ENCODE measurements around the gene LRP1B.

LRP1B gene

DNA sequence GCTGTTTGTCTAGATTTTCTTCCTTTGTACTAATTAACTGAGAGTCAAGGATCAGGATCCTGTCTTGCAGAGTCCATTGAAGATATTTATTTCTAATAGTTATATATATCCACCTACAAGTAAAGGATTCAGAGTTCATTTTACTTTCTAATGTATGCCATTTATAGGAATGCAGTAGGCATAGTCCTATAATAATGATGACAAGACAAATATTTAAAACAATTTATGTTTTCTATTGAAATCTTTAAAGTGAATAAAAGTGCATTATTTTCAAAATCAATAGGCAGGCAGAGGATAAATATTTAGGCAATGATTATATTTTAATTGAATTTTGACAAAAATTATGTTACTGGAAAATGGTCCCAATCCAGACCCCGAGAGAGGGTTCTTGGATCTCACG, 1919.9 kb downstream of the LRP1B start:
- H3K4me3 ChIP-seq (ENCODE audit: low read length) = no peak overlapping the region
- no peaks in the 10 kb centered on the region for H3K36me3 ChIP-seq (ENCODE audit: insufficient read depth, low read depth, low read length)
- no peak overlapping the region for H3K27ac ChIP-seq (ENCODE audit: low read length)
- no peaks in the 10 kb centered on the region for H3K9me3 ChIP-seq (ENCODE audit: insufficient read depth, low read depth, low read length)
- H3K9ac ChIP-seq (ENCODE audit: low read depth, low read length) = no peak overlapping the region
- H3K27me3 ChIP-seq (ENCODE audit: insufficient read depth, low read length) = no peaks in the 10 kb centered on the region
- no peaks in the 10 kb centered on the region for H3K4me1 ChIP-seq (ENCODE audit: insufficient read depth, low read length)

DNA sequence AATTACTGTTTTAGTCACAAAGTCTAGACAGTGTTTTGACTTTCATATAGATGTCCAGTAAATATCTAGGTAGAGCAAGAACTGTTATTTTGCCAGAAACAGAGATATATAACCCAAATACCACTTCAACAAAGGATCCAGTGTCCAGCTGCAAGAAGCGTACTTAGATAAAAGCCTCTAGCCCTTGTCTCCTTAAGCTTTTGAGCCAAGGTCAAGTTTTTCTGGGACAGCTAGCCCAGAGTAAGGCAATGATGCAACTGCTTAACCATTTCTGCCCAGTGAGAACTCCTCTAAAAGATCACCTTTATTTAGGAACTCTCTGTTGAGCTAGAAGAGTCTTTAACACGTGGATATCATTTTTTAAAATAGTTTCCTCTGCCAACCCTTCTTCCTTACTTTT, 1925.7 kb downstream of the LRP1B start:
- no peaks in the 10 kb centered on the region for H3K36me3 ChIP-seq (ENCODE audit: insufficient read depth, low read depth, low read length)
- H3K27me3 ChIP-seq (ENCODE audit: insufficient read depth, low read length) = no peaks in the 10 kb centered on the region
- no peak overlapping the region for H3K27ac ChIP-seq (ENCODE audit: low read length)
- no peaks in the 10 kb centered on the region for H3K4me1 ChIP-seq (ENCODE audit: insufficient read depth, low read length)
- no peaks in the 10 kb centered on the region for H3K9me3 ChIP-seq (ENCODE audit: insufficient read depth, low read depth, low read length)
- H3K9ac ChIP-seq (ENCODE audit: low read depth, low read length) = no peak overlapping the region
- H3K4me3 ChIP-seq (ENCODE audit: low read length) = no peak overlapping the region

DNA sequence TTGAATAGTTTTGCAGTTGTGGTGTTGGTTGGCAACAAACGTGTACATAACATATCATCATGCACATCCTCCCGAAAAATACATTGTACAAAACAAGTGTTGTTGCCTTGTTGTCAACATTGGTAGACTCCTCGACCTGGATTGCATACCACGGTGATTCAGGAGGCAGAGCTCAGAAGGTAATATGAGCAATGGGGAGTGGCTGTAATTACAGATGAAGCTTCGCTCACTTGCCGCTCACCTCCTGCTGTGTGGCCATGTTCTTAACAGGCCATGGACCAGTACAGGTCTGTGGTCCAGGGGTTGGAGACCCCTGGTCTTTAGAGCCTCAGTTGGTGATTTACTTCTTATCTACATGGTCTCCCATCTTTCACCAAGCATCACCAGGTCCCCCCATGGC, 1927.5 kb downstream of the LRP1B start:
- Histone ChIP-seq H3K4me1 (ENCODE audit: insufficient read depth, low read length) (no peaks in the 10 kb centered on the region), H3K27me3 (ENCODE audit: insufficient read depth, low read length) (no peaks in the 10 kb centered on the region), H3K27ac (ENCODE audit: low read length) (no peak overlapping the region), H3K4me3 (ENCODE audit: low read length) (no peak overlapping the region), H3K9me3 (ENCODE audit: insufficient read depth, low read depth, low read length) (no peaks in the 10 kb centered on the region), H3K36me3 (ENCODE audit: insufficient read depth, low read depth, low read length) (no peaks in the 10 kb centered on the region), H3K9ac (ENCODE audit: low read depth, low read length) (no peak overlapping the region)

DNA sequence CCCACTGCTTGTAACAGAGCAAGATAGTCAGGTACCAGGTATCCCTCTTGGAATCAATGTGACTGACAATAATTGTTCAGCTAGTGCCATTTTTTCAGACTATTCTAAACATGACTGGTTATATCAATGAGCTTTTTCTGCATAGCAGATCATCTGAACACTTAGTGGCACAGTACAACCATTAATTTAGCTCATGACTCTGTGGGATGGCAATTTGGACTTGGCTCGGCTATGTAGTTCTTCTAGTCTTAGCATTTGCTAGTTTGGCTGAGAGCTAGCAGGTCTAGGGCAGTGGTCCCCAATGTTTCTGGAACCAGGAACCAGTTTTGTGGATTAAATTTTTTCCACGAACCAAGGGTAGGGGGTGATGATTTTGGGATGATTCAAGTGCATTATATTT, 1929.2 kb downstream of the LRP1B start:
- H3K9ac ChIP-seq (ENCODE audit: low read depth, low read length) = no peak overlapping the region
- no peaks in the 10 kb centered on the region for H3K36me3 ChIP-seq (ENCODE audit: insufficient read depth, low read depth, low read length)
- no peak overlapping the region for H3K27ac ChIP-seq (ENCODE audit: low read length)
- no peak overlapping the region for H3K4me3 ChIP-seq (ENCODE audit: low read length)
- no peaks in the 10 kb centered on the region for H3K4me1 ChIP-seq (ENCODE audit: insufficient read depth, low read length)
- H3K9me3 ChIP-seq (ENCODE audit: insufficient read depth, low read depth, low read length) = no peaks in the 10 kb centered on the region
- H3K27me3 ChIP-seq (ENCODE audit: insufficient read depth, low read length) = no peaks in the 10 kb centered on the region

DNA sequence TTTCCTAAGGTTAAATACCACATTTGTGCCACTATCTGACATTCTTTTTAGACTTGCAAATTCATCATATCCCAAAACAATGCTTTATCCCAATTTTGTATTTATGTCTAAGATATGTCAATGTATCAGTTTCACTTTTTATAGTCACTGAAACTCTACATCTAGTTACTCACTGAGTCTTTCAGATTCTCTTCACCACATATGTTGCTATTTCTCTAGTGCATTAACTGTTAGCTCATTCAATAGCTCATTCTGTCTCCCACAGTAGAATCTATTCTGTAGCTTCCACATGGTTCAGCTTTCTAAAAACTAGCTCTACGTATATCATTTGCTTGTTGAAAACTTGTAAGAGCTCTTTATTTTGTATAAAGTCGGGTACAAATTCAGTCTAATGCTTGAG, 1930.1 kb downstream of the LRP1B start:
- Histone ChIP-seq H3K36me3 (ENCODE audit: insufficient read depth, low read depth, low read length) (no peaks in the 10 kb centered on the region), H3K4me1 (ENCODE audit: insufficient read depth, low read length) (no peaks in the 10 kb centered on the region), H3K9ac (ENCODE audit: low read depth, low read length) (no peak overlapping the region), H3K27ac (ENCODE audit: low read length) (no peak overlapping the region), H3K4me3 (ENCODE audit: low read length) (no peak overlapping the region), H3K27me3 (ENCODE audit: insufficient read depth, low read length) (no peaks in the 10 kb centered on the region), H3K9me3 (ENCODE audit: insufficient read depth, low read depth, low read length) (no peaks in the 10 kb centered on the region)

DNA sequence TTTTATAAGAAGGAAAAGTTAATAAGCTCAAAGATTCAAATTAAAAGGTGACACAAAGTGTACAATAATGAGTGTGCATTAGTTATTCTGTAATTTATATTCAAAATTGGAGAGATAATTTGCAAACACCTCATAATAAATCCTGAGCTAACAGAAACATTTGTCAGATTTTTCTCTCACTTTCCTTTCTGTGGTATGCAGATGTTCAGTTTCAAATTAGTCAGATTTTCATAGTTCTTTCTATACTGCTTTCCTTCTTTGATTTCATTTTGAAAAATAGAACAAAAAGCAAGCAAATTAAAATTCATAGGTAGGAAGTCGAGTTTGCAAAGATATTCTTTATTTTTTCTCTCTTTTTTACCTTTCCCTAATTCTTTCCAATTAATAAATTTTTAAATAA, 1930.5 kb downstream of the LRP1B start:
- no peak overlapping the region for H3K27ac ChIP-seq (ENCODE audit: low read length)
- no peak overlapping the region for H3K9ac ChIP-seq (ENCODE audit: low read depth, low read length)
- no peaks in the 10 kb centered on the region for H3K36me3 ChIP-seq (ENCODE audit: insufficient read depth, low read depth, low read length)
- H3K9me3 ChIP-seq (ENCODE audit: insufficient read depth, low read depth, low read length) = no peaks in the 10 kb centered on the region
- no peaks in the 10 kb centered on the region for H3K27me3 ChIP-seq (ENCODE audit: insufficient read depth, low read length)
- no peaks in the 10 kb centered on the region for H3K4me1 ChIP-seq (ENCODE audit: insufficient read depth, low read length)
- no peak overlapping the region for H3K4me3 ChIP-seq (ENCODE audit: low read length)

DNA sequence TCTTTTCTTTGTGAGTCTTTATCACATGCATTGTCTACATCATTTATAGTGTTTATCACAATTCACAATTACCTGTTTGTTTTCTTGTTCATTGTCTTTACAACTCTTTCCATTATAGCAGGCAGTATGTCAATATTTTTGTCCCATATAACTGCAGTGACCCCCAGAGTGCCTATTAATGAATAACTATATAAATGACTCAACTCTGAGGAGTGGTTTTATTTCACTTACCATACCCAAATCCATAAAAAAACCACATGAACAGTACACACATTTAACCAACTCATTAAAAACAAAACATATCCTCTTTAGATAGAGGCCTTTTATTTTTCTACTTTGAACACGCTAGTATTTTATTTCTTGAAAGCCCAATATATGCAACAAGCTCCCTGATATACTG, 1931.5 kb downstream of the LRP1B start:
- H3K4me3 ChIP-seq (ENCODE audit: low read length) = no peak overlapping the region
- no peak overlapping the region for H3K27ac ChIP-seq (ENCODE audit: low read length)
- no peaks in the 10 kb centered on the region for H3K27me3 ChIP-seq (ENCODE audit: insufficient read depth, low read length)
- H3K9ac ChIP-seq (ENCODE audit: low read depth, low read length) = no peak overlapping the region
- H3K36me3 ChIP-seq (ENCODE audit: insufficient read depth, low read depth, low read length) = no peaks in the 10 kb centered on the region
- H3K4me1 ChIP-seq (ENCODE audit: insufficient read depth, low read length) = no peaks in the 10 kb centered on the region
- no peaks in the 10 kb centered on the region for H3K9me3 ChIP-seq (ENCODE audit: insufficient read depth, low read depth, low read length)

DNA sequence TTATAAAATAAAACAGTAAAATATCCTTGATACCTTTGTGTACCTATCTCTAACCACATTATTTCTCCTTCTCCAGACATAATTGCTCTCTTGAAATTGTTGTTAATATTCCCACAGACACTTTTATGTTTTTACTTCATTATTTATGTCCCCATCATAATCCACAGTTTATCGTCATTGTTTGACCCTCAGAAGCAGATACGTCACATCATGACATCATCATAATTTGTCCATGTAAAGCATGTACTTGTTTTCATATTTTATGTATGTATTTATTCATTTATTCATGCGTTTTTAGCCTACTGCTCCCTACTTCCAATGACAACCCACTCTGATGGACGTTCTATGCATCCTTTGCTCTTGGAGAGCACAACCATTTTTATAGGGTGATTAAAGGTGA, 1943.7 kb downstream of the LRP1B start:
- Histone ChIP-seq H3K36me3 (ENCODE audit: insufficient read depth, low read depth, low read length) (no peaks in the 10 kb centered on the region), H3K4me3 (ENCODE audit: low read length) (no peak overlapping the region)

DNA sequence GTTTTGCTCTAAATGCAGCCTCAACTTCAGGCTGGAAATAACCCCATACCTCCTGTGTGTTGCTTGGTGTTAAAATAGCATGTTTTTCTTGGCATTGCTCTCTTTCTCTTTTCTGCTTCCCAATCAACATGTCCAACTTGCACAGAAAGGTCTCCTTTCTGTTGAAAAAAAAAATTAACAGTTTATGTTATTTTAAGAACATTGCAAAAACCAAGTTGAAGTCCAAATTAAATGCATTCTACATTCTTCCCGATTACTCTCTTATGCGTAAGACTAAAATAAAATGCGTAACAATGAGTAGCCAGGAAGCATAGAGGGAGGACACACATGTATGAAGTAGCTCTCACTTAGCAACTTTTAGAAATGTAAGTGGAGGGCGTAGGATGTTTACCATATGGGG, 1944.5 kb downstream of the LRP1B start:
- peaks cover 9% of the 10 kb centered on the region; the same call in 1 of the 2 replicates for H3K4me1 ChIP-seq (ENCODE audit: insufficient read depth, low read length)
- H3K9me3 ChIP-seq (ENCODE audit: insufficient read depth, low read depth, low read length) = no peaks in the 10 kb centered on the region
- no peak overlapping the region for H3K4me3 ChIP-seq (ENCODE audit: low read length)
- H3K9ac ChIP-seq (ENCODE audit: low read depth, low read length) = no peak overlapping the region
- no peaks in the 10 kb centered on the region for H3K27me3 ChIP-seq (ENCODE audit: insufficient read depth, low read length)
- no peak overlapping the region for H3K27ac ChIP-seq (ENCODE audit: low read length)
- H3K36me3 ChIP-seq (ENCODE audit: insufficient read depth, low read depth, low read length) = no peaks in the 10 kb centered on the region

More for the DNA sequence above, 1943.7 kb downstream of the LRP1B start:
- Histone ChIP-seq H3K27me3 (ENCODE audit: insufficient read depth, low read length) (no peaks in the 10 kb centered on the region), H3K27ac (ENCODE audit: low read length) (no peak overlapping the region), H3K4me1 (ENCODE audit: insufficient read depth, low read length) (peaks cover 9% of the 10 kb centered on the region; the same call in 1 of the 2 replicates), H3K9ac (ENCODE audit: low read depth, low read length) (no peak overlapping the region), H3K9me3 (ENCODE audit: insufficient read depth, low read depth, low read length) (no peaks in the 10 kb centered on the region)

DNA sequence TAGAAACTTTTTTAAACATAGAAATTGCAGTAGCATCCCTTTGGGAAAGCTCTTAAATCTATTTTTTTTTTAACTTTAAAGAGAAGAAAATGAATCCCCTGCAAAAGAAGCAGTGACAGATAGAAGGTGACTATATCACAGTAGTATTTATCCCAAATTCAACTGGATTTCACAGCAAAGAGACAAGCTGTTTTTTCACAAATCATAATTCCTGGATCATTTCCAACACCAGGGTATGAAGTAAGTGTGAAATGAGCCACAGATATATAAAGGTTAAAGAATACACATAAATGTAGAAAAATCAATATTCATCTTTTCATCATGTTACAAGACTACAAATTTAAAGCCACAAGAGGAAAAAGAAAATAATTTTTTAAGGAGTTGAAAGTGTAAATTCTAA, 1945.7 kb downstream of the LRP1B start:
- Histone ChIP-seq H3K27ac (ENCODE audit: low read length) (no peak overlapping the region), H3K9ac (ENCODE audit: low read depth, low read length) (no peak overlapping the region), H3K36me3 (ENCODE audit: insufficient read depth, low read depth, low read length) (no peaks in the 10 kb centered on the region), H3K27me3 (ENCODE audit: insufficient read depth, low read length) (no peaks in the 10 kb centered on the region), H3K4me1 (ENCODE audit: insufficient read depth, low read length) (peaks cover 9% of the 10 kb centered on the region; the same call in 1 of the 2 replicates), H3K4me3 (ENCODE audit: low read length) (no peak overlapping the region), H3K9me3 (ENCODE audit: insufficient read depth, low read depth, low read length) (no peaks in the 10 kb centered on the region)

DNA sequence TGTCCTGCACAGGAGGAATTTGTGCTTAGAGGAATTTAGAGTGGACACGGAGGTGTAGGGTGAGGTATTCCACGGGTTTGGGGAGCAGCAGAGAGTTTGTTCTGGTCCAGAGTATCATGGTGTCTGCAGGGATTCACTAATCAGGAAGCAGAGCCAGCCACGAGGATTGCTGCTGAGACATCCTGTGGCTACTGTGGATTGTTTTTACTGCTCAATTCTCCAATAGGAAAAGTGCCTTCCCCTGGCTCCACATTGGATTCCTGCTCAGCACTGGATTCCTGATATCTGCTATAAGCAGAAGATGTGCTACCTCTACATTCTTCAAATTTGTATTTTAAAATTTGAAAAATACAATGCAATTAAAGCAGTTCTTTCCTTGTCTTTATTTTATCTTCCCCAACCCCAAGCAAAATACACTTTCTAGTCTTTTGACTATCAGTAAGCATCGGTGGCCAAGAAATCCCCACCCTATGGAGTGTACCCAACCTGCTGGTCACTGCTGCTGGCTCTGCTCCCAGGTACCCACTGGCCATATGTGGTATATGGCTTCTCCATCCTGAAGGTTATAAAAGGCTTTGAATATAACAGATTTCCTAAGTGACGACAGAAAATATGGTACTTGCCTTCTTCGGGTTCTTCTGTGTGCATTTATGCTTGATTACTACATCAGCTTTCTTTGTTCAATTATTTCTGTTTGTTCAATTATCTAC, 1947.6 kb downstream of the LRP1B start:
- peaks cover 9% of the 10 kb centered on the region; the same call in 1 of the 2 replicates for H3K4me1 ChIP-seq (ENCODE audit: insufficient read depth, low read length)
- H3K9me3 ChIP-seq (ENCODE audit: insufficient read depth, low read depth, low read length) = no peaks in the 10 kb centered on the region
- H3K27me3 ChIP-seq (ENCODE audit: insufficient read depth, low read length) = no peaks in the 10 kb centered on the region
- H3K4me3 ChIP-seq (ENCODE audit: low read length) = no peak overlapping the region
- no peak overlapping the region for H3K27ac ChIP-seq (ENCODE audit: low read length)
- H3K9ac ChIP-seq (ENCODE audit: low read depth, low read length) = no peak overlapping the region
- no peaks in the 10 kb centered on the region for H3K36me3 ChIP-seq (ENCODE audit: insufficient read depth, low read depth, low read length)
